ENCODE results near the gene NPNT.

DNA sequence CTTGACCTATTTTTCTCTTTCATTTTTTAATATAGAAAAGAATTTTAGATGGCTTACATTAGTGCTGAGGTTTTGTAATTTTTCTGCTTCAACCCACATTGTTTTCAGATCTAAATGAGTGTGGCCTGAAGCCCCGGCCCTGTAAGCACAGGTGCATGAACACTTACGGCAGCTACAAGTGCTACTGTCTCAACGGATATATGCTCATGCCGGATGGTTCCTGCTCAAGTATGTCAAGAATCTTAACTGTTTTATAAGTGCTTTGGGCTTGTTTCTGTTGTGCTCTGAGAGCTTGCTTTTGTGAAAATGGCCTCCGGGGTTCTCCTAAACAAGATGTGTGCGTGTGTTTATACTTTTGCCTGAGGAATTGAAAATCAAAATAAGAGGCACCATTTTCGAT, 41.6 kb downstream of the NPNT start:
- TF ChIP-seq CTCF (IDR thresholded peaks at IDR 0.05) (no peak), POLR2A (IDR thresholded peaks at IDR 0.05) (no peak)

All from vagina (tissue), 2 donors.